Endothelial cell of umbilical vein (primary cell): ENCODE measurements around the gene KAT7. TPM values are rescaled to one million over a fixed set of nuclear protein-coding genes. Genes with fewer than 3 reads are reported as not detected.

Source experiments
- BruUV-seq: library from RNA; stranded (reverse); fragments of 400-500 nt; replicated peaks from 2 replicates; lab custom pipeline; 2021; lab: Mats Ljungman, UMichigan
- CTCF ChIA-PET: fragments of 300-600, 350-600 bp; sonication (Branson Sonifier 250); formaldehyde crosslinking; loops from one replicate; lab custom pipeline; 2021; ENCODE audit warnings: antibody characterized with exemption, inconsistent platforms; lab: Charles Lee
- POLR2A ChIA-PET: fragments of 300-600, 350-600 bp; sonication (Branson Sonifier 250); formaldehyde crosslinking; loops from one replicate; lab custom pipeline; 2021; ENCODE audit warnings: antibody characterized with exemption, inconsistent platforms; lab: Charles Lee
- DNase-seq: peaks from one replicate; pipeline ENCODE4 v3.0.0-alpha.2; 2011; ENCODE audit warnings: low read depth, low spot score
- FAIRE-seq: peaks from 2 replicates; lab custom pipeline; 2011; peaks lifted over from hg19 to GRCh38; lab: Jason Lieb, UNC
- H2AFZ ChIP-seq: 2 replicates; pipeline ENCODE4 v1.6.0; 2012; ENCODE audit warnings: low read depth, low read length, control low read depth, inconsistent platforms
- H3K27ac ChIP-seq: 2 replicates; pipeline ENCODE4 v1.5.1; 2011; ENCODE audit warnings: low read depth, mild to moderate bottlenecking, control low read depth, low read length, moderate library complexity; ENCODE audit not compliant: insufficient read depth
- H3K27me3 ChIP-seq, 2 experiments: 2 replicates each; pipeline versions ENCODE4 v1.6.0 to v1.6.1; 2011; ENCODE audit warnings: low read length in 2 of 2, mixed read lengths in 1 of 2; ENCODE audit not compliant: control insufficient read depth in 2 of 2, insufficient read depth in 2 of 2
- H3K36me3 ChIP-seq, 2 experiments: 2 replicates in 1 of 2; 3 replicates in 1 of 2; pipeline ENCODE4 v1.5.1; 2011; ENCODE audit warnings: low read length in 2 of 2, mild to moderate bottlenecking in 1 of 2, moderate library complexity in 1 of 2; ENCODE audit not compliant: control insufficient read depth in 2 of 2, insufficient read depth in 2 of 2; ENCODE audit errors: extremely low read depth in 1 of 2
- H3K4me1 ChIP-seq: 3 replicates; pipeline ENCODE4 v1.5.1; 2011; ENCODE audit warnings: mild to moderate bottlenecking, low read length; ENCODE audit not compliant: control insufficient read depth, insufficient read depth; ENCODE audit errors: extremely low read depth
- H3K4me2 ChIP-seq: 2 replicates; pipeline ENCODE4 v1.6.1; 2011; ENCODE audit warnings: low read length, control low read depth, mixed read lengths; ENCODE audit not compliant: insufficient read depth
- H3K4me3 ChIP-seq, 3 experiments: fragments of 200-600 bp in 1 of 3; sonication (generic), shearing (Covaris generic) in 1 of 3; replicated peaks in 1 of 3; 2 replicates each; pipeline ENCODE4 v1.5.1; 2011 to 2016; ENCODE audit warnings: control low read depth in 3 of 3, low read length in 3 of 3, mild to moderate bottlenecking in 2 of 3, inconsistent platforms in 1 of 3, low read depth in 1 of 3, moderate library complexity in 1 of 3; ENCODE audit not compliant: insufficient read depth in 1 of 3
- H3K79me2 ChIP-seq: 2 replicates; pipeline ENCODE4 v1.6.0; 2012; ENCODE audit warnings: low read length, inconsistent platforms; ENCODE audit not compliant: control insufficient read depth, insufficient read depth
- H3K9ac ChIP-seq: replicated peaks from 2 replicates; pipeline ENCODE3; 2011; ENCODE audit warnings: low read length, control low read depth; ENCODE audit not compliant: insufficient read depth; ENCODE audit errors: extremely low read depth
- H3K9me1 ChIP-seq: replicated peaks from 3 replicates; pipeline ENCODE4 v1.6.0; 2011; ENCODE audit warnings: mild to moderate bottlenecking, low read length; ENCODE audit not compliant: control insufficient read depth, insufficient read depth; ENCODE audit errors: extremely low read depth
- H3K9me3 ChIP-seq: replicated peaks from 2 replicates; pipeline ENCODE4 v1.5.1; 2012; ENCODE audit warnings: low read length, inconsistent platforms; ENCODE audit not compliant: control insufficient read depth, insufficient read depth
- H4K20me1 ChIP-seq: replicated peaks from 2 replicates; pipeline ENCODE3; 2011; ENCODE audit warnings: mild to moderate bottlenecking, low read length; ENCODE audit not compliant: control insufficient read depth, insufficient read depth; ENCODE audit errors: extremely low read depth
- EZH2 ChIP-seq: IDR thresholded peaks from 2 replicates; pipeline ENCODE4 v1.6.1; 2012; ENCODE audit warnings: borderline replicate concordance, low read depth, mild to moderate bottlenecking, moderate library complexity, low read length, inconsistent platforms; ENCODE audit not compliant: severe bottlenecking
- FOS ChIP-seq: IDR thresholded peaks from 2 replicates; pipeline ENCODE4 v1.6.1; 2011; ENCODE audit warnings: mild to moderate bottlenecking, low read length, moderate library complexity, borderline replicate concordance; ENCODE audit not compliant: insufficient read depth
- GATA2 ChIP-seq: IDR thresholded peaks from 2 replicates; pipeline ENCODE4 v1.7.0; 2011; ENCODE audit warnings: low read depth, mild to moderate bottlenecking, moderate library complexity, mixed read lengths, low read length; ENCODE audit not compliant: insufficient read length, insufficient read depth
- JUN ChIP-seq: IDR thresholded peaks from 2 replicates; pipeline ENCODE4 v1.6.1; 2011; ENCODE audit warnings: borderline replicate concordance, low read depth; ENCODE audit not compliant: insufficient read length, insufficient read depth
- MYC ChIP-seq: IDR thresholded peaks from one replicate; pipeline ENCODE4 v1.6.1; 2011; ENCODE audit warnings: mild to moderate bottlenecking, low read depth, low read length
- POLR2A ChIP-seq: IDR thresholded peaks from 2 replicates; pipeline ENCODE4 v1.6.1; 2012; ENCODE audit warnings: low read depth, mild to moderate bottlenecking, control low read depth, low read length
- POLR2AphosphoS5 ChIP-seq: IDR thresholded peaks from 2 replicates; pipeline ENCODE4 v1.6.1; 2012; ENCODE audit warnings: low read depth, mild to moderate bottlenecking, control low read depth, low read length, moderate library complexity; ENCODE audit not compliant: insufficient read depth
- dilution Hi-C: fragments of 300-500 bp; cut with MboI; formaldehyde crosslinking; loops from one replicate; pipeline ENCODE4 v1.15.0; 2019; ENCODE audit warnings: low sequenced_read_pairs; ENCODE audit not compliant: extremely low pct_ligation_motif_present
- intact Hi-C: fragments of 100-400 bp; cut with micrococcal nuclease; formaldehyde crosslinking; loops from one replicate; pipeline ENCODE4 v1.10.0; 2022
- polyA plus RNA-seq, 4 experiments: library from polyadenylated mRNA; depleted of rRNA in 3 of 4; stranded (reverse) in 3 of 4; unstranded in 1 of 4; fragments of >200 nt; gene quantifications; 2 replicates each; pipeline versions ENCODE4 v1.2.1 to v1.2.3, GENCODE V29; 2011 to 2012; ENCODE audit warnings: missing spikeins in 1 of 4
- total RNA-seq: library from RNA; stranded (reverse); gene quantifications from 2 replicates; pipeline ENCODE4 v1.2.3, GENCODE V29; 2021
- TF ChIP-seq, protein P1 (sequence below), 2 donors: IDR thresholded peaks; 1 replicate in 1 of 2; 2 replicates in 1 of 2; pipeline ENCODE4 v1.5.1; 2011; ENCODE audit warnings: low read length in 2 of 2, mild to moderate bottlenecking in 2 of 2, moderate library complexity in 2 of 2, control low read depth in 1 of 2, inconsistent platforms in 1 of 2, low read depth in 1 of 2; ENCODE audit not compliant: insufficient read depth in 1 of 2; ENCODE audit errors: extremely low read depth in 1 of 2
- TF ChIP-seq, protein P2 (sequence below): IDR thresholded peaks from 2 replicates; pipeline ENCODE4 v1.6.1; 2011; ENCODE audit not compliant: insufficient read depth, insufficient read length

The KAT7 gene
- total and polyA plus RNA-seq, 2 donors (not counting 3 experiments of a cell fraction or from before 2014, with no cell fraction given): 44.5 to 66.2 TPM

DNA sequence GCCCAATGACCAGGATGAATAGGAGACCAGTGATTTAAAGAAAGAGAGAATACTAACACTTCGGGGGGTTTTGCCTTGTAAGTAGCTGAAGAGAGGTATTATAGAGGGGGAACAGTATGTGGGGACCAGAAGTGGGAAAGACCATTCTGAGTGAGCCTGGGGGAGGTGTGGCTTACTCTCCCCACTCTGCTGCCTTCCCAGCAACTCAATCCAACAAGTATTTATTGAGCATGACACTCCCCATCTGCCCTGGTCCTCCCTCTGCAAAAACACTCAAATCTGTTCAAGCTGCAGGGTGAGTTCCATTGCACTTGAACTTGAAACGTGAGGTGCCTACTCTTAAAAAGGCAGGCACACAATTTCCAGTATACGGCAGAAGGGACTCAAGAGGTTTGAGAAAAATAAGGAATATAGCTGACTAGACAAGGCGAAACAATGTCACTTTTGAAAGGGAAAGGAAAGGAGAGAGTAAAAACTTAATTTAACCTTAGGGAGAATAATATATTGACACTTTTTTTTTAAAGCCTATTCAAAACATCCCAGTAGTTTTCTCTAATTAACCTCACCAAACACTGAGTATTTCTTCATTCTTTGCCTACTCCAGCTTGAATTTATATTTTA, 32.7 kb upstream of the KAT7 start:
- TF ChIP-seq EZH2 (no peak), POLR2A (no peak), FOS (no peak), JUN (no peak), GATA2 (no peak), POLR2AphosphoS5 (no peak), MYC (no peak)
- TF ChIP-seq, protein P1, sequence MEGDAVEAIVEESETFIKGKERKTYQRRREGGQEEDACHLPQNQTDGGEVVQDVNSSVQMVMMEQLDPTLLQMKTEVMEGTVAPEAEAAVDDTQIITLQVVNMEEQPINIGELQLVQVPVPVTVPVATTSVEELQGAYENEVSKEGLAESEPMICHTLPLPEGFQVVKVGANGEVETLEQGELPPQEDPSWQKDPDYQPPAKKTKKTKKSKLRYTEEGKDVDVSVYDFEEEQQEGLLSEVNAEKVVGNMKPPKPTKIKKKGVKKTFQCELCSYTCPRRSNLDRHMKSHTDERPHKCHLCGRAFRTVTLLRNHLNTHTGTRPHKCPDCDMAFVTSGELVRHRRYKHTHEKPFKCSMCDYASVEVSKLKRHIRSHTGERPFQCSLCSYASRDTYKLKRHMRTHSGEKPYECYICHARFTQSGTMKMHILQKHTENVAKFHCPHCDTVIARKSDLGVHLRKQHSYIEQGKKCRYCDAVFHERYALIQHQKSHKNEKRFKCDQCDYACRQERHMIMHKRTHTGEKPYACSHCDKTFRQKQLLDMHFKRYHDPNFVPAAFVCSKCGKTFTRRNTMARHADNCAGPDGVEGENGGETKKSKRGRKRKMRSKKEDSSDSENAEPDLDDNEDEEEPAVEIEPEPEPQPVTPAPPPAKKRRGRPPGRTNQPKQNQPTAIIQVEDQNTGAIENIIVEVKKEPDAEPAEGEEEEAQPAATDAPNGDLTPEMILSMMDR (IDR thresholded peaks at IDR 0.05; ENCODE audit: extremely low read depth in 1 of 2, insufficient read depth in 1 of 2, low read depth in 1 of 2, low read length in 2 of 2): no peak
- TF ChIP-seq, protein P2, sequence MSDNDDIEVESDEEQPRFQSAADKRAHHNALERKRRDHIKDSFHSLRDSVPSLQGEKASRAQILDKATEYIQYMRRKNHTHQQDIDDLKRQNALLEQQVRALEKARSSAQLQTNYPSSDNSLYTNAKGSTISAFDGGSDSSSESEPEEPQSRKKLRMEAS: no peak
- intact Hi-C loops (no loop called here), dilution Hi-C loops (no loop called here)
- no peak for FAIRE-seq
- BruUV-seq: no TSS peak
- Histone ChIP-seq H3K4me2 (no peak overlapping the region), H3K9me1 (no peaks in the 10 kb centered on the region), H3K9me3 (no peaks in the 10 kb centered on the region), H3K4me1 (no peaks in the 10 kb centered on the region), H3K79me2 (no peaks in the 10 kb centered on the region), H4K20me1 (no peaks in the 10 kb centered on the region), H3K27me3 (no peaks in the 10 kb centered on the region), H3K36me3 (no peaks in the 10 kb centered on the region), H2AFZ (no peak overlapping the region), H3K27ac (no peak overlapping the region), H3K9ac (no peak overlapping the region), H3K4me3 (no peak overlapping the region)
- ChIA-PET POLR2A (no interaction called here), CTCF (interaction anchor here (1.1 to 2.5 kb wide), 4 partner anchors 9 to 188 kb away, joined by 3 to 11 read pairs (median 4); partner anchors contain the start of gene SLC35B1)
- DNase-seq: no peak
